Lung (tissue), 12 donors: ENCODE results near the gene MYZAP. TPM values are rescaled to one million over a fixed set of nuclear protein-coding genes. Genes with fewer than 3 reads are reported as not detected.

Source experiments
- ATAC-seq: fragments of 200-7000 bp; cut with Tn5 transposase; one replicate; pipeline ENCODE4 v1.9.1; 2020; ENCODE audit warnings: moderate number of reproducible peaks; ENCODE audit not compliant: insufficient read depth, low FRiP score
- DNase-seq, 3 donors: peaks; one replicate each; pipeline ENCODE4 v3.0.0-alpha.2; 2013 to 2017
- H3K27ac ChIP-seq, 2 donors: one replicate each; pipeline ENCODE4 v1.5.1; 2013; ENCODE audit warnings: mild to moderate bottlenecking in 2 of 2, moderate library complexity in 2 of 2, control low read depth in 1 of 2, inconsistent platforms in 1 of 2, low read depth in 1 of 2, low read length in 1 of 2
- H3K27me3 ChIP-seq, 3 donors: one replicate each; pipeline ENCODE4 v1.5.1; 2013; ENCODE audit warnings: low read length in 2 of 3; ENCODE audit not compliant: control insufficient read depth in 3 of 3, insufficient read depth in 3 of 3
- H3K36me3 ChIP-seq, 4 donors: one replicate each; pipeline ENCODE4 v1.5.1; 2013; ENCODE audit warnings: low read length in 4 of 4, mild to moderate bottlenecking in 1 of 4, moderate library complexity in 1 of 4; ENCODE audit not compliant: control insufficient read depth in 4 of 4, insufficient read depth in 4 of 4
- H3K4me1 ChIP-seq, 5 donors: one replicate each; pipeline ENCODE4 v1.5.1; 2013; ENCODE audit warnings: low read length in 5 of 5, mild to moderate bottlenecking in 2 of 5, moderate library complexity in 1 of 5; ENCODE audit not compliant: control insufficient read depth in 5 of 5, insufficient read depth in 5 of 5
- H3K4me3 ChIP-seq: one replicate; pipeline ENCODE4 v1.5.1; 2013; ENCODE audit warnings: mild to moderate bottlenecking, control low read depth, moderate library complexity
- H3K9ac ChIP-seq, 2 donors: one replicate each; pipeline ENCODE4 v1.5.1; 2013; ENCODE audit warnings: low read length in 2 of 2, control low read depth in 1 of 2; ENCODE audit not compliant: insufficient read depth in 1 of 2
- H3K9me3 ChIP-seq, 4 donors: one replicate each; pipeline ENCODE4 v1.5.1; 2013; ENCODE audit warnings: low read length in 3 of 4, mild to moderate bottlenecking in 1 of 4, moderate library complexity in 1 of 4; ENCODE audit not compliant: control insufficient read depth in 4 of 4, insufficient read depth in 3 of 4
- CTCF ChIP-seq: IDR thresholded peaks from 2 replicates; pipeline ENCODE4 v1.5.1; 2012; ENCODE audit warnings: mild to moderate bottlenecking; ENCODE audit errors: control extremely low read depth, extremely low read depth
- WGBS, 2 donors: extraction: QIAGEN DNeasy Blood & Tissue Kit; methylation state at CpG; one replicate each; pipeline ENCODE4 v1.1.7; 2013; 5-methylcytosine and 5-hydroxymethylcytosine counted together
- polyA plus RNA-seq, 2 donors: library from polyadenylated mRNA; stranded (reverse); fragments of 200-250 nt; gene quantifications; one replicate each; pipeline ENCODE4 v1.2.1, GENCODE V29; 2013
- total RNA-seq, 2 donors: library from RNA; depleted of rRNA in 1 of 2; stranded (reverse); fragments of >200 nt in 1 of 2; gene quantifications; one replicate each; pipeline ENCODE4 v1.2.1, GENCODE V29; 2014 to 2021
- donor health status: control.
- donor health status: control.
- donor health status: Bipolar disorder and iron deficiency.
- donor health status: healthy.
- donor health status: DM: yes; HTN: yes; CAD: no.

MYZAP gene
- total and polyA plus RNA-seq, 4 donors: 6.9 to 36.9 (median 11.6) TPM

GRCh38 chr15:57667171-57667849 is 75.6 kb downstream of the MYZAP start:
- H3K27ac ChIP-seq: peak overlapping the region; percentile 42 to 50
- H3K9me3 ChIP-seq: no peaks in the 10 kb centered on the region
- H3K27me3 ChIP-seq: no peaks in the 10 kb centered on the region
- TF ChIP-seq CTCF: no peak
- ATAC-seq (no peak), DNase-seq (peak; percentile 62 to 87 (median 79))
- WGBS, 2 donors: 43 to 63% methylated on average over 10 of the region's 10 CpGs
- H3K4me1 ChIP-seq: peaks cover 0 to 10% (median 2%) of the 10 kb centered on the region in 5 donors
- H3K4me3 ChIP-seq: no peak overlapping the region
- no peak overlapping the region for H3K9ac ChIP-seq
- peaks cover 0 to 3% (median 0%) of the 10 kb centered on the region in 4 donors for H3K36me3 ChIP-seq

- WGBS, 2 donors: 83 to 94% methylated on average over 4 of the region's 4 CpGs
- no peaks in the 10 kb centered on the region for H3K9me3 ChIP-seq
- peaks cover 0 to 7% (median 0%) of the 10 kb centered on the region in 4 donors for H3K36me3 ChIP-seq
- H3K4me3 ChIP-seq: no peak overlapping the region
- H3K4me1 ChIP-seq: peaks cover 0 to 13% (median 2%) of the 10 kb centered on the region in 5 donors
- ATAC-seq (no peak), DNase-seq (no peak)
- no peaks in the 10 kb centered on the region for H3K27me3 ChIP-seq
- no peak overlapping the region for H3K27ac ChIP-seq
- TF ChIP-seq CTCF: no peak
- no peak overlapping the region for H3K9ac ChIP-seq
Measured at GRCh38 chr15:57668016-57668415, 76.3 kb downstream of the MYZAP start.

- Histone ChIP-seq H3K9me3 (no peaks in the 10 kb centered on the region), H3K9ac (no peak overlapping the region), H3K4me1 (peaks cover 0 to 14% (median 2%) of the 10 kb centered on the region in 5 donors), H3K27me3 (no peaks in the 10 kb centered on the region), H3K4me3 (no peak overlapping the region), H3K27ac (no peak overlapping the region), H3K36me3 (peaks cover 0 to 7% (median 2%) of the 10 kb centered on the region in 4 donors)
- ATAC-seq: no peak
- 0% methylated on average over 1 of the region's 1 CpG for WGBS, 2 donors
- no peak for DNase-seq
- no peak for TF ChIP-seq CTCF
Measured at GRCh38 chr15:57671636-57672035, 79.9 kb downstream of the MYZAP start.
